Gastrocnemius medialis (tissue), 4 donors: Measurements from ENCODE around the gene SCAF11. TPM values are rescaled to one million over a fixed set of nuclear protein-coding genes. Genes with fewer than 3 reads are reported as not detected.

Experiments
- ATAC-seq, 2 donors: fragments of 150-250 bp; one replicate each; pipeline ENCODE4 v1.9.1; 2016
- DNase-seq, 2 donors: peaks; one replicate each; pipeline ENCODE4 v3.0.0-alpha.2; 2019
- H3K27ac ChIP-seq, 4 donors: fragments of 200-600 bp; sonication (generic); 1 replicate in 1 of 4; 2 replicates in 3 of 4; pipeline ENCODE4 v1.5.1; 2016 to 2018; ENCODE audit warnings: mild to moderate bottlenecking in 2 of 4, moderate library complexity in 1 of 4
- H3K27me3 ChIP-seq, 3 donors: fragments of 200-600 bp; sonication (generic) in 2 of 3; 1 replicate in 1 of 3; 2 replicates in 2 of 3; pipeline versions ENCODE4 v1.5.1 to v1.6.0; 2016 to 2019; ENCODE audit warnings: mild to moderate bottlenecking in 1 of 3, moderate library complexity in 1 of 3
- H3K36me3 ChIP-seq, 2 donors: fragments of 200-600 bp; sonication (generic) in 1 of 2; one replicate each; pipeline ENCODE4 v1.5.1; 2017 to 2018
- H3K4me1 ChIP-seq, 2 donors: fragments of 200-600 bp; sonication (generic) in 1 of 2; one replicate each; pipeline ENCODE4 v1.5.1; 2016 to 2017; ENCODE audit warnings: mild to moderate bottlenecking in 2 of 2
- H3K4me3 ChIP-seq, 4 donors: fragments of 200-600 bp; sonication (generic) in 3 of 4; 1 replicate in 1 of 4; 2 replicates in 3 of 4; pipeline ENCODE4 v1.5.1; 2016 to 2019; ENCODE audit warnings: mild to moderate bottlenecking in 2 of 4
- H3K9me3 ChIP-seq, 3 donors: fragments of 200-600 bp; sonication (generic) in 2 of 3; 1 replicate in 1 of 3; 2 replicates in 2 of 3; pipeline ENCODE4 v1.5.1; 2016 to 2019
- POLR2A ChIP-seq, 2 donors: fragments of 450-650 bp; IDR thresholded peaks; one replicate each; pipeline ENCODE4 v1.6.1; 2017; ENCODE audit warnings: antibody characterized with exemption in 2 of 2, mild to moderate bottlenecking in 2 of 2, moderate library complexity in 2 of 2
- in situ Hi-C, 4 donors: fragments of 200-750 bp; cut with MboI; loops; one replicate each; pipeline versions ENCODE4 v1.15.0 to v1.8.0; 2017; ENCODE audit warnings: low sequenced_read_pairs in 4 of 4
- intact Hi-C: fragments of 100-400 bp; cut with DNase I; formaldehyde crosslinking; loops from one replicate; pipeline ENCODE4 v1.15.1; 2023; ENCODE audit warnings: low total_unique reads
- total RNA-seq, 4 donors: library from RNA; depleted of rRNA; stranded (reverse); fragments of >200 nt; gene quantifications; one replicate each; pipeline versions ENCODE4 v1.1.0 to v1.2.3, GENCODE V29; 2016
- TF ChIP-seq, protein P1 (sequence below), 5 experiments: fragments of 450-650 bp in 3 of 5; fragments of 200-600 bp in 2 of 5; sonication (generic) in 2 of 5; IDR thresholded peaks in 4 of 5; conservative IDR thresholded peaks in 1 of 5; 1 replicate in 4 of 5; 2 replicates in 1 of 5; pipeline ENCODE4 v1.5.1; 2016 to 2019; ENCODE audit warnings: antibody characterized with exemption in 5 of 5, mild to moderate bottlenecking in 3 of 5, moderate library complexity in 3 of 5

The SCAF11 gene
- total RNA-seq, 4 donors from 2014 or later = 69.9 to 101 (median 97.7) TPM

GRCh38 chr12:45946435-45946834 is 43.9 kb downstream of the SCAF11 start:
- in situ Hi-C loops = no loop called here
- TF ChIP-seq POLR2A (IDR thresholded peaks at IDR 0.05) = no peak
- TF ChIP-seq, protein P1, sequence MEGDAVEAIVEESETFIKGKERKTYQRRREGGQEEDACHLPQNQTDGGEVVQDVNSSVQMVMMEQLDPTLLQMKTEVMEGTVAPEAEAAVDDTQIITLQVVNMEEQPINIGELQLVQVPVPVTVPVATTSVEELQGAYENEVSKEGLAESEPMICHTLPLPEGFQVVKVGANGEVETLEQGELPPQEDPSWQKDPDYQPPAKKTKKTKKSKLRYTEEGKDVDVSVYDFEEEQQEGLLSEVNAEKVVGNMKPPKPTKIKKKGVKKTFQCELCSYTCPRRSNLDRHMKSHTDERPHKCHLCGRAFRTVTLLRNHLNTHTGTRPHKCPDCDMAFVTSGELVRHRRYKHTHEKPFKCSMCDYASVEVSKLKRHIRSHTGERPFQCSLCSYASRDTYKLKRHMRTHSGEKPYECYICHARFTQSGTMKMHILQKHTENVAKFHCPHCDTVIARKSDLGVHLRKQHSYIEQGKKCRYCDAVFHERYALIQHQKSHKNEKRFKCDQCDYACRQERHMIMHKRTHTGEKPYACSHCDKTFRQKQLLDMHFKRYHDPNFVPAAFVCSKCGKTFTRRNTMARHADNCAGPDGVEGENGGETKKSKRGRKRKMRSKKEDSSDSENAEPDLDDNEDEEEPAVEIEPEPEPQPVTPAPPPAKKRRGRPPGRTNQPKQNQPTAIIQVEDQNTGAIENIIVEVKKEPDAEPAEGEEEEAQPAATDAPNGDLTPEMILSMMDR (IDR thresholded peaks at IDR 0.05 in 4 of 5, conservative IDR thresholded peaks at IDR 0.05 in 1 of 5) = no peak
- Histone ChIP-seq H3K36me3 (peaks cover 0 to 52% of the 10 kb centered on the region in 2 donors), H3K4me1 (no peaks in the 10 kb centered on the region), H3K27me3 (no peaks in the 10 kb centered on the region), H3K9me3 (no peaks in the 10 kb centered on the region), H3K4me3 (no peak overlapping the region), H3K27ac (no peak overlapping the region)
- intact Hi-C loops = no loop called here
- ATAC-seq (no peak), DNase-seq (no peak)

- no peak for ATAC-seq
- Histone ChIP-seq H3K4me1 (no peaks in the 10 kb centered on the region), H3K27me3 (no peaks in the 10 kb centered on the region), H3K4me3 (no peak overlapping the region), H3K27ac (no peak overlapping the region), H3K36me3 (peaks cover 0 to 56% of the 10 kb centered on the region in 2 donors), H3K9me3 (no peaks in the 10 kb centered on the region)
- in situ Hi-C loops = no loop called here
- TF ChIP-seq, protein P1 (IDR thresholded peaks at IDR 0.05 in 4 of 5, conservative IDR thresholded peaks at IDR 0.05 in 1 of 5) = no peak
- no peak for TF ChIP-seq POLR2A (IDR thresholded peaks at IDR 0.05)
- DNase-seq = no peak
- intact Hi-C loops = no loop called here
Observed at GRCh38 chr12:45944771-45945170, 45.6 kb downstream of the SCAF11 start.

GRCh38 chr12:45939759-45940158 is 50.6 kb downstream of the SCAF11 start:
- TF ChIP-seq POLR2A (IDR thresholded peaks at IDR 0.05) = no peak
- TF ChIP-seq, protein P1 (IDR thresholded peaks at IDR 0.05 in 4 of 5, conservative IDR thresholded peaks at IDR 0.05 in 1 of 5) = no peak
- intact Hi-C loops = no loop called here
- Histone ChIP-seq H3K4me1 (peaks cover 0 to under 1% of the 10 kb centered on the region in 2 donors), H3K9me3 (no peaks in the 10 kb centered on the region), H3K27ac (no peak overlapping the region), H3K27me3 (no peaks in the 10 kb centered on the region), H3K36me3 (peaks cover 0 to 42% of the 10 kb centered on the region in 2 donors), H3K4me3 (no peak overlapping the region)
- no peak for DNase-seq
- in situ Hi-C loops = no loop called here
- ATAC-seq = no peak

DNA sequence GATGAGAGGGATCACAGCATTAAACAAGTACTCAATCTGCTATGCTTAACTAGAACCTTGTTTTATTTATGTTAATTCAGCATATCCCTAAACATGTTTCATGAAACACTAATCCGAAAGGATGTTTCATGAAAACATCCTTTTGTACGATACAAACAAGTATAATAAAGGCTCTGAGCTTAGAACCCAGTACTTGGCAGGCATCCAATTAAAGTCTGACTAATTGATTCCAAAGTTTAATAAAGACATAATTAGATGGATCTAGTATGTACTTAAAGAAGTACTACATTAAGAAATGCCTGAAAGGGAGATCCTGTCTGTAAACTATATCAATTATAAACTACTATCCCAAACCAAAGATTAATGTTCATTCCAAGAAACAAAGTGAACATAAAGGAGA is 51.8 kb downstream of the SCAF11 start:
- in situ Hi-C loops (no loop called here), intact Hi-C loops (no loop called here)
- Histone ChIP-seq H3K27ac (no peak overlapping the region), H3K4me3 (no peak overlapping the region), H3K4me1 (peaks cover 6 to 8% of the 10 kb centered on the region in 2 donors), H3K36me3 (peaks cover 0 to 33% of the 10 kb centered on the region in 2 donors), H3K9me3 (no peaks in the 10 kb centered on the region), H3K27me3 (no peaks in the 10 kb centered on the region)
- DNase-seq = no peak
- no peak for ATAC-seq
- no peak for TF ChIP-seq POLR2A (IDR thresholded peaks at IDR 0.05)
- TF ChIP-seq, protein P1 (IDR thresholded peaks at IDR 0.05 in 4 of 5, conservative IDR thresholded peaks at IDR 0.05 in 1 of 5) = no peak

DNA sequence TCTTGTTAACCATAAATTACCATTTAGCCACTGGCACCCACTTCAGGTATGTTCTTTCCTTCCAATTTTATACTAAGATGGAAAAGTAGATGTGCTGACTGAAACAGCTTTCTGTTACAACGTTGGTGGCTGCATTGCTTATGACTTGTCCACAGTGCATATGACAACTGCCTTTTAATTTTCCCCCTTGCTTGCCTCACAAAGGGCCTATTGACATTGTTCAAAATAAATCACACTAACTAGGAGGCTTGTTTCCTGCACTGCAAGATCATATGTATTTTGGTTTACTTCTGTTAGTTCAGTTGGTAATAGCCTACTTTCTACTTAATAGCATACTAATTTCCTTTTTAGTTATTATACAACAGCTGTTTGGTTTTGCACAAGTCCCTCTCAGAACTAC is 55.4 kb downstream of the SCAF11 start:
- intact Hi-C loops = no loop called here
- H3K27ac ChIP-seq = no peak overlapping the region

More for the DNA sequence above, 55.4 kb downstream of the SCAF11 start:
- DNase-seq (no peak), ATAC-seq (no peak)
- Histone ChIP-seq H3K36me3 (peaks cover 0 to 39% of the 10 kb centered on the region in 2 donors), H3K9me3 (no peaks in the 10 kb centered on the region), H3K4me1 (peaks cover 6 to 10% of the 10 kb centered on the region in 2 donors), H3K4me3 (no peak overlapping the region), H3K27me3 (no peaks in the 10 kb centered on the region)
- no peak for TF ChIP-seq POLR2A (IDR thresholded peaks at IDR 0.05)
- TF ChIP-seq, protein P1 (IDR thresholded peaks at IDR 0.05 in 4 of 5, conservative IDR thresholded peaks at IDR 0.05 in 1 of 5) = no peak
- in situ Hi-C loops = no loop called here
